H1 (cell line): Measurements from ENCODE around the gene BPI. TPM values are rescaled to one million over a fixed set of nuclear protein-coding genes. Genes with fewer than 3 reads are reported as not detected.

Experiments
- E2F6 ChIP-seq: IDR thresholded peaks from 2 replicates; pipeline ENCODE4 v1.6.1; 2012; ENCODE audit warnings: inconsistent platforms
- RFX5 ChIP-seq: IDR thresholded peaks from 2 replicates; pipeline ENCODE4 v1.6.1; 2011; ENCODE audit warnings: low read depth, low read length, improper control_type of control experiment, borderline replicate concordance
- SIN3A ChIP-seq, 2 experiments: IDR thresholded peaks in 1 of 2; conservative IDR thresholded peaks in 1 of 2; 2 replicates each; pipeline ENCODE4 v1.6.1; 2011 to 2012; ENCODE audit warnings: low read length in 2 of 2, improper control_type of control experiment in 1 of 2, low read depth in 1 of 2, mild to moderate bottlenecking in 1 of 2
- SP4 ChIP-seq: IDR thresholded peaks from 2 replicates; pipeline ENCODE4 v1.6.1; 2012; ENCODE audit warnings: low read length, inconsistent platforms
- ZNF274 ChIP-seq: IDR thresholded peaks from 2 replicates; pipeline ENCODE4 v1.7.0; 2012; ENCODE audit warnings: low read length, borderline replicate concordance; ENCODE audit errors: extremely low read depth
- polyA plus RNA-seq, 7 experiments: library from polyadenylated mRNA; depleted of rRNA in 3 of 7; stranded (reverse) in 5 of 7; unstranded in 2 of 7; fragments of >200 nt in 5 of 7; fragments of 200-250 nt in 2 of 7; gene quantifications; 1 replicate in 5 of 7; 2 replicates in 1 of 7; 4 replicates in 1 of 7; pipeline versions ENCODE4 v1.2.1 to v1.2.3, GENCODE V29; 2011 to 2013; ENCODE audit warnings: missing spikeins in 2 of 7, mixed read lengths in 2 of 7
- total RNA-seq: library from RNA; stranded (reverse); fragmentation: NEBNext Ultra II Directional; extraction: Animal tissue kit (Norgen Biotek cat#: 25700); gene quantifications from 2 replicates; pipeline ENCODE4 v1.2.1, GENCODE V29; 2021

Gene BPI
- total and polyA plus RNA-seq, 2 of the 8 experiments (the other 6 are each of a cell fraction or from before 2014, with no cell fraction given), result not detected

GRCh38 chr20:38256966-38257365 is 47.0 kb upstream of the BPI start (continued):
- no peak for TF ChIP-seq ZNF274
- TF ChIP-seq SIN3A (conservative IDR thresholded peaks at IDR 0.05 in 1 of 2, IDR thresholded peaks at IDR 0.05 in 1 of 2; ENCODE audit: low read depth in 1 of 2, low read length in 2 of 2), result no peak
- no peak for TF ChIP-seq SP4
- TF ChIP-seq E2F6, result no peak
- TF ChIP-seq RFX5, result no peak
